BE2C (cell line): ENCODE measurements around the gene OR2G2.

Experiments
- DNase-seq: peaks from one replicate; pipeline ENCODE4 v3.0.0-alpha.2; 2020
- H3K27me3 ChIP-seq: fragments of 250-450 bp; sonication (Bioruptor Pico); 2 replicates; pipeline ENCODE4 v1.5.1; 2020; ENCODE audit warnings: mild to moderate bottlenecking
- H3K36me3 ChIP-seq: fragments of 250-450 bp; sonication (Bioruptor Pico); 2 replicates; pipeline ENCODE4 v1.5.1; 2020; ENCODE audit warnings: mild to moderate bottlenecking
- H3K4me1 ChIP-seq: fragments of 250-450 bp; sonication (Bioruptor Pico); 2 replicates; pipeline ENCODE4 v1.5.1; 2020
- H3K4me3 ChIP-seq: 2 replicates; pipeline ENCODE4 v1.5.1; 2011; ENCODE audit warnings: low read depth, low read length
- H3K9me3 ChIP-seq: fragments of 250-450 bp; sonication (Bioruptor Pico); 2 replicates; pipeline ENCODE4 v1.5.1; 2020
- TF ChIP-seq, protein P1 (sequence below): IDR thresholded peaks from 2 replicates; pipeline ENCODE4 v1.5.1; 2012; ENCODE audit warnings: mild to moderate bottlenecking, low read depth, low read length

The OR2G2 gene

DNA sequence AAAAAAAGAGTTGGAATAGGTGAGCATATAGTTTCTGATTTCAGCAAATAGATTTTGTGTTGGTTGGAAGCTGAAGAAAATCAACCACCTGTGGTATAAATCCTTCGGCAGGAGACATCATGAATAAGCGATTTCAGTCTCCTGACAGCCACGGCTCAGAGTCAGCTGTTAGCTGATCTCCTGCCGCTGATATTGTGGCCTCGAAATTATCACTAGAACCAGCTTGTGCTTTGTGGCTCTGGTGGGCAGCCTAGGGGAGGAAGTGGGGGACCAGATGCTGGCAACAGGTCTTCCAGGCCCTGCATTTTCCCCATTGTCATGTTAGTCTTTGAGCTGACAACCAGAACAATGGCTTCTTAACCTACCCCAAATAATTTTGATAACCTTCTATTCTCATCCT lies 40.1 kb upstream of the OR2G2 start:
- TF ChIP-seq, protein P1, sequence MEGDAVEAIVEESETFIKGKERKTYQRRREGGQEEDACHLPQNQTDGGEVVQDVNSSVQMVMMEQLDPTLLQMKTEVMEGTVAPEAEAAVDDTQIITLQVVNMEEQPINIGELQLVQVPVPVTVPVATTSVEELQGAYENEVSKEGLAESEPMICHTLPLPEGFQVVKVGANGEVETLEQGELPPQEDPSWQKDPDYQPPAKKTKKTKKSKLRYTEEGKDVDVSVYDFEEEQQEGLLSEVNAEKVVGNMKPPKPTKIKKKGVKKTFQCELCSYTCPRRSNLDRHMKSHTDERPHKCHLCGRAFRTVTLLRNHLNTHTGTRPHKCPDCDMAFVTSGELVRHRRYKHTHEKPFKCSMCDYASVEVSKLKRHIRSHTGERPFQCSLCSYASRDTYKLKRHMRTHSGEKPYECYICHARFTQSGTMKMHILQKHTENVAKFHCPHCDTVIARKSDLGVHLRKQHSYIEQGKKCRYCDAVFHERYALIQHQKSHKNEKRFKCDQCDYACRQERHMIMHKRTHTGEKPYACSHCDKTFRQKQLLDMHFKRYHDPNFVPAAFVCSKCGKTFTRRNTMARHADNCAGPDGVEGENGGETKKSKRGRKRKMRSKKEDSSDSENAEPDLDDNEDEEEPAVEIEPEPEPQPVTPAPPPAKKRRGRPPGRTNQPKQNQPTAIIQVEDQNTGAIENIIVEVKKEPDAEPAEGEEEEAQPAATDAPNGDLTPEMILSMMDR = no peak
- H3K4me3 ChIP-seq = no peak overlapping the region
- H3K36me3 ChIP-seq = no peaks in the 10 kb centered on the region
- no peaks in the 10 kb centered on the region for H3K9me3 ChIP-seq
- no peaks in the 10 kb centered on the region for H3K4me1 ChIP-seq
- H3K27me3 ChIP-seq = no peaks in the 10 kb centered on the region
- DNase-seq = no peak

DNA sequence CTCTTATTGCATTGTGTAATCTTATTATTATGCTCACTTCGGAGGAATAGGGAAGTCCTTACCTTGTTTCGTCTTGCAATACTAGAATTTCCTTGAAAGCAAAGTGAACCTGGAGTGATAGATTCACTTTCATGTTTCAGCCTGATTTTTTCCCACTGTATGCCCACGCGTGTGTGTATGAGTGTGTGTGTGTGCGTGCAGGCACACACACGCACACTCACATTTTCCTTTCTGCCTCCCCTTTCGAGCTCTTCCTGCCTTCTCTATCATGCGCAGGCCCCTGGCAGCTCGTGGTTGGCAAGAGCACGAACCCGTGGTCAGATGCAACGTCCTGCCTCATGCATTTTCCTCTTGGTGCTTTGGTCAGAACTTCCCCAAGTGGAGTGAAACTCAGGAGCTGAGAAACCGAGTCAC lies 39.4 kb upstream of the OR2G2 start, which contains the start of gene GCSAML:
GCSAML (plus strand) TSS at position 366 of the 414 bp plus-strand sequence. CDS start 58 bp downstream, outside the sequence.
- no peak for DNase-seq
- H3K36me3 ChIP-seq = no peaks in the 10 kb centered on the region
- no peaks in the 10 kb centered on the region for H3K27me3 ChIP-seq
- TF ChIP-seq, protein P1 = no peak
- no peaks in the 10 kb centered on the region for H3K9me3 ChIP-seq
- H3K4me3 ChIP-seq = no peak within 1 kb of the TSS
- no peaks in the 10 kb centered on the region for H3K4me1 ChIP-seq

DNA sequence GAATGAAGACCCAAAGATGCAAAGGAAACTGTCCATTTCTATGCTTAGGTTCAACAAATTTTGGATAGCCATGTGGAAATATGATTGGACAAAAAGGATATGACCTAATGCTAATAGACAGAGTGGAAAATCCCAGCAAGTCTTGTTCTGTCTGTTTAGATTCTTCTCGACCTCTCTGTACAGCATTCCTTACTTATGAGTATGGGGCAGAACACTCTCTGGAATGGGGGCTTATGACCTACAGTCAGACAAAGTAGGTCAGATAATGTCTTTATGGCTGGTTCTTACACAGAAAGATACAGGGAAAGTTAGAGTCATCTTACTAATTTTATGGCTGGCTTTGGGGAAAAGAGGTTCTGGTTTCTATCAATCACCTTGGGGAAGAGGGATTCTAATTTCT lies 36.4 kb upstream of the OR2G2 start:
- TF ChIP-seq, protein P1 = no peak
- DNase-seq = no peak
- Histone ChIP-seq H3K4me1 (no peaks in the 10 kb centered on the region), H3K36me3 (no peaks in the 10 kb centered on the region), H3K27me3 (no peaks in the 10 kb centered on the region), H3K9me3 (no peaks in the 10 kb centered on the region), H3K4me3 (no peak overlapping the region)

DNA sequence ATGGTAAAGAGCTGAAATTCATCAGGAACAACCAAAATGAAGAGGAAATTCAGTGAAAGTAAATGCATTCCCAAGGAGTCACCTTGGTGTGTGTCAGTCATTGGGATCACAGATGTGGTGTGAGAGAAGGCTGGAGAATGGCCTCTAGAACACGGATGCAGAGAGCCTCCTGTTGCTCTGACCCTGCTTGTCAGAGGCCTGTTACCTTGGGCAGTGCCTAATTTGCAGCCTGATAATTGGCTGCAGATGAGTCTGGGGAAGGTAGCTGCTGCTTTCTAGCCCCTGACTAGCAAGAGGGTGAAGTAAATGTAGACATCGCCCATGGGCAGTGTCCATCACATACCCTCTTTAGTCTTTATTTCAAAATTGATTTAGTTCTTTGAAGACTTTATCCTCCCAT lies 35.9 kb upstream of the OR2G2 start:
- no peaks in the 10 kb centered on the region for H3K4me1 ChIP-seq
- DNase-seq = no peak
- no peak overlapping the region for H3K4me3 ChIP-seq
- H3K9me3 ChIP-seq = no peaks in the 10 kb centered on the region
- TF ChIP-seq, protein P1 = no peak
- no peaks in the 10 kb centered on the region for H3K36me3 ChIP-seq
- H3K27me3 ChIP-seq = no peaks in the 10 kb centered on the region

DNA sequence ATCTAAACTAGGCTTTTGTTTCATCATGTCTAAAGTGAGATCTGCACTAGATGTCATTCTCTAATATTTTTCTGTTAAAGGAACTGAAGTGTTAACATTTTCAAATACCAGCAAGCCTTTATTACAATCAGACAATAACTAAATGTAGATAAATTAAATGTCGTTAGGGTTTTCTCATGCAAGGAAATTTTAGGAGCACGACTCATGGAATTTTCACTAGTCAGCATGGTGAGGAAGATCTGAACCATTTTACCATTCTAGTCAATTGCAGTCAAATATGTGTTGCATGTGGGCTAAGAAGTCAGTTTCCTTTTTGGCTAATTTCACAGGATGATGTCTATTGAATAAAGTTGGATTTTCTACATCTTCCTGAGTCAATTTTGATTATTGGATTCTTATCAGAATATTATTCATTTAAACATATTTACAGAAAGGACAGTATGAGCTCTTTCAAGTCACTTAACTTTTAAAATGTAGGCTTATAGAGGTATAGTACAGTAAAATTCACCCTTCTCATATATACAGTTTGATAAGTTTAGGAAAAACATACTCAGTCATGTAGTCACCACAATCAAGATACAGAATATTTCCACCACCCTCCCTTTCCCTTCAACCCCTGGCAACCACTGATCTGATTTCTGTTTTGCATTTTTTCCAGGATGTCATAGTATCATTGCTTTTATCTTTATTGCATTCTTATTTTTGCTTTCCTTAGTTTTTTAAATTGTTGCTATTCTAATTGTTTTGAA lies 30.1 kb upstream of the OR2G2 start:
- Histone ChIP-seq H3K4me3 (no peak overlapping the region), H3K4me1 (no peaks in the 10 kb centered on the region), H3K36me3 (no peaks in the 10 kb centered on the region), H3K27me3 (no peaks in the 10 kb centered on the region), H3K9me3 (no peaks in the 10 kb centered on the region)
- no peak for DNase-seq
- TF ChIP-seq, protein P1 = no peak

DNA sequence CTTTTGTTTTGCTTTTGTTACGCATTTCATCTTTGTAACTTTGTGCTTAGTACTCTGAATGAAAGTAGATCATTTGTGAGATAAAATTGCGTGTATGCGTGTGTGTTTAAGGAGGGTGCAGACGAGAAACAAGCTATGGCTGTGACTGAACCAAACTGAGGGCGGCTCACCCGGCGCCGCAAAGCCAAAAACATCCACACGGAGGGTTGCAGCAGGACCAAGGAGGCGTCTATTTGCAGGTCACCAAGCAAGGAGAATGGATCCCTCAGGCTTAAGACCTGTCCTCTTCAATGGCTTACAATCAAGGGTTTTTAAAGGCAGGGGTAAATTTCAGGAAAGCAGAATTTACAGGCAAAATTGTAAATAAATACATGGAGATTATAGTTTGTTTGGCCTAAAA lies 26.4 kb upstream of the OR2G2 start:
- no peak for DNase-seq
- no peaks in the 10 kb centered on the region for H3K36me3 ChIP-seq
- H3K9me3 ChIP-seq = no peaks in the 10 kb centered on the region
- H3K4me1 ChIP-seq = no peaks in the 10 kb centered on the region
- H3K27me3 ChIP-seq = no peaks in the 10 kb centered on the region
- H3K4me3 ChIP-seq = no peak overlapping the region
- TF ChIP-seq, protein P1 = no peak
